ENCODE data around the gene TASOR2. TPM values are rescaled to one million over a fixed set of nuclear protein-coding genes. Genes with fewer than 3 reads are reported as not detected.

Gene TASOR2
- polyA plus RNA-seq, 1 donor from 2014 or later: 28.6 TPM

DNA sequence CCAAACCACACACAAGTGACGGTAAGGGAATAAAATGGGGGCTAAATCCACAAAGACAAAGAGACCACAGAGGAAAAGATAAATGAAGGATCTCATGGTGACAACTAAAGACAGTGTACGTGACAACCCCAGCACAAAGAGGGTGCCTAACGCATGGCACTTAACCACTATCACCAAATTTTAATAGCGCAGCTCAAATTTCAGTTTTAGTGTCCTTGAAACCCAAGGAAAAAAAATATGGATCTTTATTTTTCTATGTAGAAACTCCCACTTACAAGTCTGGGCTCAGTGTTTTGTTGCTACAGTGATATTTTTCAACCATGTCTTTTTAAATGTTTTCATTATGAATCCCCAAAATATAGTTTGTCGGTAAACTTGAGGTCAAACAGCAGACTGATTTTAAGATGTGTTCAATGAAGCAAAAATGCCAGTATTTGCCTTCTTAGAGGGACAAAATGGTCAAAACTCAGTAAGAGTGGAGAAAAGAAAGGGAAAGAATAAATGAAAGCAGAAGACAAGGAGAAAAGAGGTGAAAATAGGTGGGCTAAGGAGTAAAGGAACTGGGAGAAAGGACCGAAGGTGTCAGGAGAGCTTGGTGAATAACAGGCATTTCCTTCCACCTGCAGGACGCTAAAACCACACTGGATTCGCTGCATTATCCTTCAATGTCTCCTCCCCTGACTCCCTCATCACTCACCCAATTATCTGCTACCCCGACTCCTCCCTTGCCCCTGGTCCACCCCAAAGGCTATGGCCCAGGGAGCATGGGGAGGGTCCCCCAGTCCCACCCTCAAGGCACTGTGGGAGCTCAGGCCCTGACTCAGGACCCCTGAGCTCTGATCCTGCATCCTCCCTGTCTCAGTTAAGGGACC lies 21.7 kb upstream of the TASOR2 start:
- Histone ChIP-seq H3K9me3 (ENCODE audit: low read length) (no peaks in the 10 kb centered on the region), H3K4me3 (ENCODE audit: low read length) (no peak overlapping the region), H3K79me2 (replicated peaks; ENCODE audit: insufficient read depth, low read length) (no peaks in the 10 kb centered on the region), H4K20me1 (ENCODE audit: insufficient read depth) (no peaks in the 10 kb centered on the region), H3F3A (ENCODE audit: insufficient read depth, low read length, poor library complexity, severe bottlenecking) (no peaks in the 10 kb centered on the region), H3K9ac (ENCODE audit: low read length) (no peak overlapping the region), H3K9me2 (ENCODE audit: insufficient read depth, low read length) (no peaks in the 10 kb centered on the region), H3K27me3 (ENCODE audit: insufficient read depth, low read depth, low read length) (peaks cover 20% of the 10 kb centered on the region), H3K36me3 (ENCODE audit: insufficient read depth, low read length) (no peaks in the 10 kb centered on the region), H2AFZ (ENCODE audit: low read depth, low read length) (no peak overlapping the region), H3K27ac (ENCODE audit: low read length) (no peak overlapping the region), H3K4me2 (ENCODE audit: low read length) (no peak overlapping the region)
- TF ChIP-seq SMC3 (conservative IDR thresholded peaks at IDR 0.05; ENCODE audit: poor library complexity): no peak
- TF ChIP-seq EP300 (conservative IDR thresholded peaks at IDR 0.05; ENCODE audit: poor library complexity, severe bottlenecking): no peak
- TF ChIP-seq, protein P1, sequence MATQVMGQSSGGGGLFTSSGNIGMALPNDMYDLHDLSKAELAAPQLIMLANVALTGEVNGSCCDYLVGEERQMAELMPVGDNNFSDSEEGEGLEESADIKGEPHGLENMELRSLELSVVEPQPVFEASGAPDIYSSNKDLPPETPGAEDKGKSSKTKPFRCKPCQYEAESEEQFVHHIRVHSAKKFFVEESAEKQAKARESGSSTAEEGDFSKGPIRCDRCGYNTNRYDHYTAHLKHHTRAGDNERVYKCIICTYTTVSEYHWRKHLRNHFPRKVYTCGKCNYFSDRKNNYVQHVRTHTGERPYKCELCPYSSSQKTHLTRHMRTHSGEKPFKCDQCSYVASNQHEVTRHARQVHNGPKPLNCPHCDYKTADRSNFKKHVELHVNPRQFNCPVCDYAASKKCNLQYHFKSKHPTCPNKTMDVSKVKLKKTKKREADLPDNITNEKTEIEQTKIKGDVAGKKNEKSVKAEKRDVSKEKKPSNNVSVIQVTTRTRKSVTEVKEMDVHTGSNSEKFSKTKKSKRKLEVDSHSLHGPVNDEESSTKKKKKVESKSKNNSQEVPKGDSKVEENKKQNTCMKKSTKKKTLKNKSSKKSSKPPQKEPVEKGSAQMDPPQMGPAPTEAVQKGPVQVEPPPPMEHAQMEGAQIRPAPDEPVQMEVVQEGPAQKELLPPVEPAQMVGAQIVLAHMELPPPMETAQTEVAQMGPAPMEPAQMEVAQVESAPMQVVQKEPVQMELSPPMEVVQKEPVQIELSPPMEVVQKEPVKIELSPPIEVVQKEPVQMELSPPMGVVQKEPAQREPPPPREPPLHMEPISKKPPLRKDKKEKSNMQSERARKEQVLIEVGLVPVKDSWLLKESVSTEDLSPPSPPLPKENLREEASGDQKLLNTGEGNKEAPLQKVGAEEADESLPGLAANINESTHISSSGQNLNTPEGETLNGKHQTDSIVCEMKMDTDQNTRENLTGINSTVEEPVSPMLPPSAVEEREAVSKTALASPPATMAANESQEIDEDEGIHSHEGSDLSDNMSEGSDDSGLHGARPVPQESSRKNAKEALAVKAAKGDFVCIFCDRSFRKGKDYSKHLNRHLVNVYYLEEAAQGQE (IDR thresholded peaks at IDR 0.05; ENCODE audit: borderline replicate concordance): no peak
- TF ChIP-seq, protein P2, sequence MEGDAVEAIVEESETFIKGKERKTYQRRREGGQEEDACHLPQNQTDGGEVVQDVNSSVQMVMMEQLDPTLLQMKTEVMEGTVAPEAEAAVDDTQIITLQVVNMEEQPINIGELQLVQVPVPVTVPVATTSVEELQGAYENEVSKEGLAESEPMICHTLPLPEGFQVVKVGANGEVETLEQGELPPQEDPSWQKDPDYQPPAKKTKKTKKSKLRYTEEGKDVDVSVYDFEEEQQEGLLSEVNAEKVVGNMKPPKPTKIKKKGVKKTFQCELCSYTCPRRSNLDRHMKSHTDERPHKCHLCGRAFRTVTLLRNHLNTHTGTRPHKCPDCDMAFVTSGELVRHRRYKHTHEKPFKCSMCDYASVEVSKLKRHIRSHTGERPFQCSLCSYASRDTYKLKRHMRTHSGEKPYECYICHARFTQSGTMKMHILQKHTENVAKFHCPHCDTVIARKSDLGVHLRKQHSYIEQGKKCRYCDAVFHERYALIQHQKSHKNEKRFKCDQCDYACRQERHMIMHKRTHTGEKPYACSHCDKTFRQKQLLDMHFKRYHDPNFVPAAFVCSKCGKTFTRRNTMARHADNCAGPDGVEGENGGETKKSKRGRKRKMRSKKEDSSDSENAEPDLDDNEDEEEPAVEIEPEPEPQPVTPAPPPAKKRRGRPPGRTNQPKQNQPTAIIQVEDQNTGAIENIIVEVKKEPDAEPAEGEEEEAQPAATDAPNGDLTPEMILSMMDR (IDR thresholded peaks at IDR 0.05; ENCODE audit: poor library complexity, severe bottlenecking): no peak
- TF ChIP-seq POLR2AphosphoS5 (IDR thresholded peaks at IDR 0.05): no peak
- TF ChIP-seq EZH2 (IDR thresholded peaks at IDR 0.05; ENCODE audit: borderline replicate concordance, insufficient read depth, low read length, poor library complexity, severe bottlenecking): no peak

DNA sequence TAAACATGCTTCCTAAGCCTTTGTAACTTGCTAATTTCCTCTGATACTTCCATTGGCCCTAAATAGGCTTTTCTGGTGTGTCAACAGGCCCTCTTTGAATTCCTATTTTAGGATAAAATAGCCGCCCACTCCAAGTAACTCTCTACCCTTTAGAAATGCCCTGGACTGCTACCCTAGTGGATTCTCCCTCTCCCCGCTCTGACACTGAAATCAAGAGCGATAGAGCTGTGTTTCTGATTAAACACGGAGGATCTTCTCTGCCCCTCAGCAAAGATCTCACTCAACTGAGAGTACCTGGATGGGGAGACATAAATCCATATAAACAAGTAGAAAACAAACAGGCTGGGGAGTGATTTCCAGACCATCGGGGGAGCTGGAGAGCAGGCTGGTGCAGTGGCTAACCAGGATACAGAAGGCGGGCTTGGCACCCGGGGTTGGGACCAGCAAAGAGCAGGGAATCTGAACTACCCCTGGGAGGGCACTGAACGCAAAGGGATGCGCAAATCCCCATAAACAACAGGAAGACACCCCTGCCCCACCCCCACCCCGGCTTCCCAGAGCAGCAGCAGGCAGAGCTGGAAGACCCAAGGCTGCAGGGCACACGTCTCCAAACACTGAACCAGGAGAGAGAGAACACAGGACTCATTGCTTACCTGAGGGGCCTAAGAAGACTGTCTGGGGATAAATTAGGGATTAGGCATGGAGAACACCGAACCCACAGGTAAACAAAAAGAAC lies 20.8 kb upstream of the TASOR2 start:
- H3K36me3 ChIP-seq (ENCODE audit: insufficient read depth, low read length): no peaks in the 10 kb centered on the region
- H3K9ac ChIP-seq (ENCODE audit: low read length): no peak overlapping the region
- H3K9me3 ChIP-seq (ENCODE audit: low read length): no peaks in the 10 kb centered on the region
- H3K4me2 ChIP-seq (ENCODE audit: low read length): no peak overlapping the region
- no peaks in the 10 kb centered on the region for H3K79me2 ChIP-seq (replicated peaks; ENCODE audit: insufficient read depth, low read length)
- no peak overlapping the region for H3K27ac ChIP-seq (ENCODE audit: low read length)
- H3K9me2 ChIP-seq (ENCODE audit: insufficient read depth, low read length): no peaks in the 10 kb centered on the region
- no peaks in the 10 kb centered on the region for H3F3A ChIP-seq (ENCODE audit: insufficient read depth, low read length, poor library complexity, severe bottlenecking)
- peaks cover 20% of the 10 kb centered on the region for H3K27me3 ChIP-seq (ENCODE audit: insufficient read depth, low read depth, low read length)
- H2AFZ ChIP-seq (ENCODE audit: low read depth, low read length): no peak overlapping the region
- H3K4me3 ChIP-seq (ENCODE audit: low read length): no peak overlapping the region
- TF ChIP-seq EP300 (conservative IDR thresholded peaks at IDR 0.05; ENCODE audit: poor library complexity, severe bottlenecking): no peak
- TF ChIP-seq MXI1 (conservative IDR thresholded peaks at IDR 0.05; ENCODE audit: poor library complexity, severe bottlenecking): no peak
- TF ChIP-seq, protein P2 (IDR thresholded peaks at IDR 0.05; ENCODE audit: poor library complexity, severe bottlenecking): no peak
- no peak for TF ChIP-seq TAF1 (IDR thresholded peaks at IDR 0.05; ENCODE audit: low read depth)
- no peak for TF ChIP-seq SMC3 (conservative IDR thresholded peaks at IDR 0.05; ENCODE audit: poor library complexity)
- TF ChIP-seq RAD21 (conservative IDR thresholded peaks at IDR 0.05): no peak
- no peak for TF ChIP-seq POLR2AphosphoS5 (IDR thresholded peaks at IDR 0.05)
- TF ChIP-seq EZH2 (IDR thresholded peaks at IDR 0.05; ENCODE audit: borderline replicate concordance, insufficient read depth, low read length, poor library complexity, severe bottlenecking): no peak
- TF ChIP-seq, protein P1 (IDR thresholded peaks at IDR 0.05; ENCODE audit: borderline replicate concordance): no peak
- H4K20me1 ChIP-seq (ENCODE audit: insufficient read depth): no peaks in the 10 kb centered on the region
